Measurements from ENCODE around the gene TMCO2.
"Not testable (repeated sequence)": the region's sequence is repeated elsewhere in the genome, so short reads cannot be mapped to it uniquely, and the experiment has no call there.

TMCO2 gene

DNA sequence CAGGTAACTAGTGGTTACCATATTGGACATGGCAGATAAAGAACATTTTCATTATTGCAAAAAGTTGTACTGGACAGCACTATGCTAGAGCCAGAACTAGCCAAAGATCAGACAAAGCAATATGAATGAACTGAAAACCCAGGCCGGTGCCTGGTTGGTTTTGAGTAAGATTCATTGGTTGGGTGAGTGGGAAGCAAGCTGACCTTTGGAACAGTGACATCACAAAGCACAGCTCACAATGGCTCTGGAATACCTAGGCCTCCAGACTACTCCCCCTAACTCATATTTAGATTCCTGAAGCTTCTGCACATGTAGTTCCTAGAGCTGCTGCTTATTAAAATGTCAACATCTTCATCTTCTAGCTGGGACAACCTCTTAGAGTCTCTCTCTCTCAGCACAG is at the start of gene TMCO2:
TMCO2 (plus strand) TSS at position 283 of the 400 bp plus-strand sequence; CDS start at position 340, 57 bp downstream.
- no peak for DNase-seq (ENCODE audit: low read depth in 1 of 2, low spot score in 1 of 2)

DNA sequence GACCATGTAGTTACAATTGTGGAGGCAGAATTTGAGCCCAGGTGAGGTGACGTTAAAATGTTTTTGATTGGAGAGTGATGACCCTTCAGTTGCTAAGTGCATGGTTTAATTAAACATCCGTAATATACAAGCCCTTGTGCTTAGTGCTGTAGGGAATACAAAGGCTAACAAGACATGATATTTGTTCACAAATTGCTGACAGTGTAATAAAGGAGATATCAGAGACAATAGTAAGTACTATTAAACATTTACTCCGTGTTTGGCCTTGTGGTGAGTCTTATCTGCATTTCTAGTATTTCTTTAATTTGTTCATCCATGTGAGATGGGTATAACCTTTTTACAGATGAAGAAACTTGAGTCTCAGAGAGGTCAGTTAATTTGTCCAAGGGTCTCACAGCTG is 48.6 kb upstream of the TMCO2 start:
- DNase-seq (ENCODE audit: low read depth in 1 of 2, low spot score in 1 of 2), result no peak

DNA sequence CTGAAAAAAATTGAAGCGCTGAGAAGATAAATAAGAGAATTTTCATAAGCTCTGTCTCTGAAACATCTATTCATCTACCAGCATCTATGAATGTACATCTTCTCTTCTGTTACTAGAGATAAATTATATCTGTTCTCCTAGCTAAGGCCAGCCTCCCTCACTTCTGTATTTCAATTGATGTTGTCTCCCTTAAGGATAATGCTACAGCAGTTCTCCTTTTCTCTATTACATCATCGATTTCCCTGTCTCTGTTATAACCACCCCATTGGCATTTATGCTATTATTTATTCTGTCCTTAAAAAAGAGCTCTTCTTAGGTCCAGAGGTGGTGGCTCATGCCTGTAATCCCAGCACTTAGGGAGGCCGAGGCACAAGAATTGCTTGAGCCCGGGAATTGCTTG is 42.9 kb upstream of the TMCO2 start:
- no peak for DNase-seq (ENCODE audit: low read depth in 1 of 2, low spot score in 1 of 2)

DNA sequence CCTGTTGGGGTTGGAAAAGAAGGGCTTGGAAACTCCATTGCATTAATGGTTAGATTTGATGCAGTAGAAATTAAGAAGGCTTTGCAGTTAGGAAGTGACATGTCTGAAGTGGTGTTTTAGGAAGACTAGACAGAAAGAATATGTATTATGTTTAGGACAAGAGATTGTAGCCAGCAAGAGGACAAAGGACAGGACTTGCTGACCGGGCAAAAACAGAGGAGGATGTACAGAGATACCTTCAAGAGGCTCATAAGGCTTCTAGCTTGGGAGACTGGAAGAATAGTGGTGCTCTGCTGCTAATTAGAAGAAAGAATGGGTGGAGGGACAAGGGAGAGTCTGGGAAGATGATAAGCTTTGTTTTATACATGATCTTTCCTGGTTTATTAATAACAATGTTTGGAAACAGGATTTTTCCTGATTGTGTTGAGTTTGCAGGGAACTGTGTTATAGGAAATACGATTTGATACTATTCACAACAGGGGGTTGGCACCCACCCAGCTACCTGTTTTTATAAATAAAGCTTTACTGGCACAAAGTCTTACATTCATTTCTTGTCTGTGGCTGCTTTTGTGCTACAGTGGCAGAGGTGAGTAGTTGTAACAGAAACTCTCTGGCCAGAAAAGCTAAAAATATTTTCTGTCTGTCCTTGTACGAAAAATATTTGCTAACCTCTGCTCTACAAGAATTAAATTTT is 37.1 kb upstream of the TMCO2 start:
- DNase-seq (ENCODE audit: low read depth in 1 of 2, low spot score in 1 of 2), result no peak

DNA sequence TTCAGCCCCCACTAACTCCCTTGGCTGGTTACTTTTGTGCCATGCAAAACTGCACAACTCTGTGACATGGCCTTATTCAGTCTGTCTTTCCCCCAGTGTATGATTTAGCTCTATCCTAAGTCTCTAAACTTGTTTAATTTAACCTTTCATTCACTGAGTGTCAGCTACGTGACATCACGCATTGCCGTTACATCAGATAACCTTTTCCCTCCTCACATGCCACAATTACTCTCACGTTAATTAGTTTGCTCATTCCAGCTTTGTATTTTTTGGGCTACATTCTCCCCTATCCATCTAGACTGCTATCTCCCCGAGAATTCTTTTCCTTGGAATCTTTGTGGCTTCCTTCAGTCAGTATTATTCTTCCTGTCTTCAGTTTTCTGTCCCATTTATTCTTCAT is 29.4 kb upstream of the TMCO2 start:
- no peak for DNase-seq (ENCODE audit: low read depth in 1 of 2, low spot score in 1 of 2)

DNA sequence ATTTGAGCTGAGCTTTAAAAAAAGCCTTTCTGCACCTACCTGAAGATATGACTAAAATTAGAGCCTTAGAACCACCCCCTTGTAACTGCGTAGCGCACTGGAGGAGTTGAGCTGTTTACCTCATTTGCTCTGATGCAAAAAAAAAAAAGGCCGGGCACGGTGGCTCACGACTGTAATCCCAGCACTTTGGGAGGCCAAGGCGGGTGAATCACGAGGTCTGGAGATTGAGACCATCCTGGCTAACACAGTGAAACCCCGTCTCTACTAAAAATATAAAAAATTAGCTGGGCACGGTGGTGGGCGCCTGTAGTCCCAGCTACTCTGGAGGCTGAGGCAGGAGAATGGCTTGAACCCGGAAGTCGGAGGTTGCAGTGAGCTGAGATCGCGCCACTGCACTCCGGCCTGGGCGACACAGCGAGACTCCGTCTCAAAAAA is 26.2 kb upstream of the TMCO2 start:
- DNase-seq (ENCODE audit: low read depth in 1 of 2, low spot score in 1 of 2), result not testable (repeated sequence)

DNA sequence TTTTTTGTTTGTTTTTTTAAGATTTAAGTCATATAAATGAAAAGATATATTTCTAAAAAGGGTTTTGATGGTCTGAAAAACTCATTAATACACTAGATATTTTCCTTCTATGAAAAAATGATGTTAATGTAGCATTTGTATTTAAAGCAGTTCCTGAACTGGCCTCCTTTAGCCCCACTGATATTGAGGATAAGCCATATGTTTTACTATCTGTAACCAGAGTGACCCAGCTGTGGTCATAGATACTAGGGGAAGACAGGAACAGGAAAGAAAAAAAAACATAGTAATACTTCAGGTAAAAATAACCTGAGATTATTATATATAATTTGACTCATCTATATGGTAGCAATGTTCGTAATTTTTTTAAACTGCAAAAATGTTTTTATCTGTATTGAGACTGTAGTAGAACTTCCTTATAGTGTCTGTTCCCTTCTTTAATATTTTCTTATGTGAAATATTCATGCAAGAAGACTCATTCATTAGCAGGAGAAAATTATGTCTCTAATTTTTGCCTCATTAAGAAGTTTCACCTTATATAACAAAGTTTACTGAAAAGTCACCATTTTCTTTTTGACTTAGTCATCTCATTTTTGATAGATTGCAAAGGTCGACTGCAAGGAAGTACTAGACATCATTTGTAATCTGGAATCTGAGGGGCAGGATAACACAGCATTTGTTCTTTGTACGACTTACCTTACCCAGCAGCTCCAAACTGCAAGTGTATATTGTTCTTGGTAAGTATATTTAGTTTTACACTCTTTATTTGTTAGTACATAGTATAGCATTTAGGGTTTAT is 25.6 kb upstream of the TMCO2 start:
- no peak for DNase-seq (ENCODE audit: low read depth in 1 of 2, low spot score in 1 of 2)

DNA sequence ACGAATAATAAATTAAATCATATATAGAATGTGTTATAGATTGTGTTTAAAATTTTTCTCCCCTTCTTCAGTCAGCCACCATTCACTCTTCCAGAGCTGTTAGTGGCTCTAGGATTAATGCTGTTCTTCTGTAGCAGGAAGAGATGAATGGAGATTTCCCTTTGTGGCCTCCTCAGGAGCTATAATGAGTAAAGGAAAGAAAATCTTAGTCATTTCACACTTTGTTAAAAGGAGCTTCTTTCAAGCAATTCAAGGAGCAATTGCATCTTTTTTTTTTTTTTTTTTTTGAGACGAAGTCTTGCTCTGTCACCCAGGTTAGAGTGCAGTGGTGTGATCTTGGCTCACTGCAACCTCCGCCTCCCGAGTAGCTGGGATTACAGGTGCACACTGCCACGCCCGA is 23.7 kb upstream of the TMCO2 start:
- no peak for DNase-seq (ENCODE audit: low read depth in 1 of 2, low spot score in 1 of 2)

DNA sequence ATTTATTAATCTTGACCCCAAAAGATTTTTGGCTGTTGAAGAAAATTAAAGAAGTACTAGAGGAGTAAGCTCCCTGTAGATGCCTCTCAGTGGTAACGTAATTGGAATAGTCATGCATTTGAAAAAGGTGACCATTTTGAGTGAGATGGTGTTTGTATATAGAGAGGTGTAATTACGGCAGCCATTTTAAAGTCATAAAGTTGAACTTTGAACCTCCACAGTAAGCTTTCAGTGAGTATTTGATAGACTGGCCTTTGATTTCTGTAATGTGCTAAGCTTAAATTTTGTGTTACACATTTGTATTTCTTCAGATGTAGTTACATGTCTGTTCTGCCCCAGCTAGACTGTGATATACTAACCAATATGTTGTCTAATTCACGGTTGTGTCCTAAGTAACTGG is 21.5 kb upstream of the TMCO2 start:
- no peak for DNase-seq (ENCODE audit: low read depth in 1 of 2, low spot score in 1 of 2)

DNA sequence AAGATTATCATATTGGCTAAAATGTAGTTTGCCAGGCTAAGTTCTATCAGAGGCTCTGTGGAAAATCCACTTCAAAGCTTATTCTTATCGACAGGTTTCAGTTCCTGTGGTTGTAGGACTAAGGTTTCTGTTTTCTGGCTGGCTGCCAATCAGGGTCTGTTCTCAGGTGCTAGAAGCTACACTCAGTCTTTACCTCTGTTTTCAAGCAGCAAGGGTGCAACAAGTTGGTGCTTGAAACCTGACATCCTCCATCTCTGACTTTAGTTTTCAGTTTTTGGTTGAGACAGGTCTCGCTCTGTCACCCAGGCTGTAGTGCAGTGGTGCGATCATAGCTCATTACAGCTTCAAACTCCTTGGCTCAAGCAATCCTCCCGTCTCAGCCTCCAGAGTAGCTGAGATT is 15.3 kb upstream of the TMCO2 start:
- peak; percentile 6 to 63 for DNase-seq (ENCODE audit: low read depth in 1 of 2, low spot score in 1 of 2)

DNA sequence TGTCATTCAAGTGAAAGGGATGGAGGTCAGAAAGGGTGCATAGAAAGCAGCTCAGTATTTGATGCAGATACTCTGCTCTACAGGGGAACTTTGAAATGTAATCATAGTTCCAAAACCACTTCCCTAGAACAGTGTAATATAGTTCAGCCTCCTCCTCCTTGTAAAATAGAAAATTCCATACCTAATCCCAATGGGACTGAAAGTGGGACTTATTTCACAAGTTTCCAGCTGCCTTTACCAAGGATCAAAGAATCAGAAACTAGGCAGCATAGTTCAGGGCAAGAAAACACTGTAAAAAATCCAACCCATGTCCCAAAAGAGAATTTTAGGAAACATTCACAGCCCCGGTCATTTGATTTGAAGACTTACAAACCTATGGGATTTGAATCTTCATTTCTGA is 8.1 kb upstream of the TMCO2 start:
- DNase-seq (ENCODE audit: low read depth in 1 of 2, low spot score in 1 of 2), result no peak

DNA sequence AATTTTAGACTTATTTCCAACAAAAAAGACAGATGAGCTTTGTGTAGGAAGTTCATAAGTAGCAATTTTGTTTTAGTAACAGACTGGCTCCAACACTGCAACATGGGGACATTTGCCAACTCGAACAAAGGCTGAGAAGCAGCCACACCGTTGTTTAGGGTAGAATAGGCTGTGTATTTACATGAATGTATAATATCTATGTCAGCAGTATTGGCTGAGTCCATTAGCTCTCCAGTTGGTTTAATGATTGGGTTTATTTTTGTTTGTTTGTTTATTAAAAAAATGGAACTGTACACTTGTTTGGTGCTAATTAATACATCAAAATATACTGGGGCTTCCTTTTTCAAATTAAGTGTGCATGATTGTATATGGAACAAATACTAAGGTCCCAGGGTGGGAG is 7.3 kb upstream of the TMCO2 start:
- DNase-seq (ENCODE audit: low read depth in 1 of 2, low spot score in 1 of 2), result no peak

DNA sequence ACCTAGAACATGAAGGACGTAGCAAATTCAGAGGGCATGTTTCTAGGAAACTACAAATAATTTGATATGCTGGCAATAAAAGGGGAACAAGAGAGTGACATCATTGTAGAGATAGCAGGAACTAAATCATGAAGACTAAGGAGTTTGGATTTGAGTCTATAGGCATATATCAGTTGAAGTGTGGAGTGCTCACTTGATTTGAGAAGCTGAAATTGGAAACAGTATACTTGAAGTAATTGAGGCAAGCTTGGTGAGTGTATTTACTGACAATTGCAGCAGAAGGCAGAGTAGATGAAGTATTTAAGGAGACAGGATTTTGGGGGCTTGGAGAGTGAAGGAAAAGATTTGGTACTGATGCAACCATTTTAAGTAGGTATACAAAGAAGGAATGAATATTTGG is 6.4 kb upstream of the TMCO2 start:
- DNase-seq (ENCODE audit: low read depth in 1 of 2, low spot score in 1 of 2), result no peak

DNA sequence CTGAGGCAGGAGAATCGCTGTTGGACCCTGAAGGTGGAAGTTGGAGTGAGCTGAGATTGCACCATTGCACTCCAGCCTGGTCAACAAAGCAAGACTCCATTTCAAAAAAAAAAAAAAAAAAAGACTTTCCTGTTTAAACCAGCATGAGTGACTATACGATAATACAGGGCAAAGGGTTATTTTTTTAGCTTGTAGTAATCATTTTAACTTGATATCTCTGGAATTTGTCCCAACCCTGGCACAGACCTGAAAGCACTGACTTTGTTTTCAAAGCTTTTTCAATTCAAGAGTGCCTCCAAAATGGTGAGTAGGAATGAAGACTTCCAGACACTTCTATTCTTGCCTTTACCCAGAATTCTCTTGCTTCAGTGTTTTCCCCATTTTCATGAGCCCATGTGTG is 4.4 kb upstream of the TMCO2 start:
- no peak for DNase-seq (ENCODE audit: low read depth in 1 of 2, low spot score in 1 of 2)

DNA sequence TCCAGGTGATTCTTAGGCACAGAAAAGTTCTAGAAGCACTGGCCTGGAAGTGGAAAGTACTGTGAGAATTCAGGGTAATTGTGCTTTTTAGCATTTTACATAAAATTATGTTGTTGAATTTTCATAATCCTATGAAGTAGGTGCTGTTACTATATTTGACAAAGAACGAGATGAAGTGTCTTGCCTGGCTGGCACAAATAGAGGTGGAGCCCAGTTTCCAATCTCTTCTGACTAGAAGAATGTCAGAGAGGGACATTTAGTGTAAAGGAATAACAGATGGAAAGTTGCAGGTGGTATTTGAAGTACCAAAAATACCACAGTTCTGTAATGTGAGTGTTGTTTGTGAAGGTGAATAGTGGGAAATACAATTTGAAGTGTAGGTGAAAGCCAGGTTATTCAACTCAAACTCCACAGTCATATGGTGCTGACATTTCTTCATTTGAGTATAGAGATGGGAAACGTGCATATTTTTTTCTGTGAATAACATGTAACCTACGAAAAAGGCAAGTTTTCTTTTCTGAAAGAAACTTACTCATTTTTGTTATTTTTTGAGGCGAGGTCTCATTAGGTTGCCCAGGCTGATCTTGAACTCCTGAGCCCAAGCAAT is 3.5 kb upstream of the TMCO2 start:
- DNase-seq (ENCODE audit: low read depth in 1 of 2, low spot score in 1 of 2), result no peak

DNA sequence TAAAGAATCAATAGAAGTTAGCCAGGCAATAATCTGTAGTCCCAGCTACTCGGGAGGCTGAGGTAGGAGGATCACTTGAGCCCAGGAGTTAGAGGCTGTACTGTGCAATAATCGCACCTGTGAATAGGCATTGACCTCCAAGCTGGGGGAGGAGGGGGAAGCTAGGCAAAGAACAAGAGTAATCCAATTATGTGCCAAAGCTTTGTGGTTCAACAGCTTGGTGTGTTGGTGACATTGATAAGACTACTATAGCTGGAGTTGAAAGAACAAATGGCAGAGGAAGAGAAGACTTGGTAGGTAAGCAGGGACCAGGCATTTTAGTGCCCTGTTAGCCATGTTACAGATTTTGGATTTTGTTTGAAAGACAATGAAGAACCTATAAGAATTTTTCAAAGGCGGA is 2.1 kb upstream of the TMCO2 start:
- no peak for DNase-seq (ENCODE audit: low read depth in 1 of 2, low spot score in 1 of 2)

DNA sequence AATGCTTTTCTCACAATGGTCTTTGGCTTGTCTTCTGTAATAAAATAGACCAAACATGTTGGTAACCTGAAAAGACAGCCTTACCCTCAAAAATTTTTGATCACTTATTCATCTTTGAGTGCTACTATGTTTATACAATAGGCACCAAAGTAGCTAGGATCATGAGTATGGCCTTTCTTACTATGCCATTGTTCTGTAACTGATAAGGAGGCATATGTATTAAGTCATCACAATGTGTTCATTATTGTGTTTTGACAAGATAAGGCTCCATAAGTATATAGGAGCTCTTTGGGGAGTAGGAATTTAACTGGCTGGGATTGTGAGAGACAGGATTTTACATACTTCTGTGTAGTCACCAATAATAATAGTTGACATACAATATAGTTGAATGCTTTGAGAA is 675 bp downstream of the TMCO2 start:
- no peak for DNase-seq (ENCODE audit: low read depth in 1 of 2, low spot score in 1 of 2)

DNA sequence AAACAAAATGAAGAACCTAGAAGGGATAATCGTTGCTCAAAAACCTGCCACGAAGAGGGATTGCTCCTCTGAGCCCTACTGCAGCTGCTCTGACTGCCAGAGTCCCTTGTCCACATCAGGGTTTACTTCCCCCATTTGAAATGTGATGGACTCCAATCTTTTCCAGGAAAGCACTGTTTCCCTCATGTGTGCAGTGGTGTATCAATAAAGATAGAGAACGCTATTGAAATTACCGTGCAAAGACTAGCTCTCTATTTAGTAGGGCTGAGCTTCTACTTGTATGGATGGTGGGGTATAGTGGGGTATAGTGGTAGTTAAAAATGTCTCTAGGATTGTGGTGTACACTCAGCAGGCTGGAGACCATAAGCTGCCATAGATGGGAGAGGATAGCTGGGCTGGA is 3.7 kb downstream of the TMCO2 start:
- DNase-seq (ENCODE audit: low read depth in 1 of 2, low spot score in 1 of 2), result no peak

DNA sequence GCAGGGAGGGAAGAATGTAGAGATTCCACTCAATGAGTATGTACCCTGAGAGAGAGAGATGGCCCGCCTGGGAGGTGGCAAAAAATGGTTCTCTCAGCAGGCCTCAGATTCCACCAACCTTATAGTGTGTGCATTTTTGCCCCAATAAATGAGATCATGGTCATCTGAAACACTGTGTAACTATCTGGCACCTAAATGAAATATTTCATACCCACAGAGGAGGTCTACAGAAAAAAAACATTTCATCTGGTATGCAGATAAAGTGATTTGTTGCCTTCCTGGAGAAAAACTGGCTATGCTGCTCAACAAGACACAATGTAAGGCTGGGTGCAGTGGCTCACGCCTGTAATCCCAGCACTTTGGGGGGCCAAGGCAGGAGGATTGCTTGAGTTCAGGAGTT is 4.9 kb downstream of the TMCO2 start:
- DNase-seq (ENCODE audit: low read depth in 1 of 2, low spot score in 1 of 2), result no peak

DNA sequence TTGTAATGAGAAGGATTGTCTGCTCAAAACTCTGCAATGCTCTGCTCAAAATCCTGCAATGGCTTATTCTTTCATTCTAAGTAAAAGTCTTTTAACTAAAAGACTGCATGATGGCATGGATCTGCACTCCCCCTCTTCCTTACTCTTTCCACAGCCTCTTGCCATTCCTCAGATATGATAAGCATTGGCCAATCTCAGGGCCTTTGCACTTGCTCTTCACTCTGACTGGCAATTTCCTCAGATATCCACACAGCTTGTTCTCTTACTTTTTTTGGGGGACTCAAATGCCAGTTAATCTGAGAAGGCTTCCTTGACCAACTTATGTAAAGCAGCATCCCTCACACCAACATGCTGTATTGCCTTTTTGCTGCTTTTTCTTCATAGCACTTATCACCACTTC is 7.5 kb downstream of the TMCO2 start:
- DNase-seq (ENCODE audit: low read depth in 1 of 2, low spot score in 1 of 2), result no peak

DNA sequence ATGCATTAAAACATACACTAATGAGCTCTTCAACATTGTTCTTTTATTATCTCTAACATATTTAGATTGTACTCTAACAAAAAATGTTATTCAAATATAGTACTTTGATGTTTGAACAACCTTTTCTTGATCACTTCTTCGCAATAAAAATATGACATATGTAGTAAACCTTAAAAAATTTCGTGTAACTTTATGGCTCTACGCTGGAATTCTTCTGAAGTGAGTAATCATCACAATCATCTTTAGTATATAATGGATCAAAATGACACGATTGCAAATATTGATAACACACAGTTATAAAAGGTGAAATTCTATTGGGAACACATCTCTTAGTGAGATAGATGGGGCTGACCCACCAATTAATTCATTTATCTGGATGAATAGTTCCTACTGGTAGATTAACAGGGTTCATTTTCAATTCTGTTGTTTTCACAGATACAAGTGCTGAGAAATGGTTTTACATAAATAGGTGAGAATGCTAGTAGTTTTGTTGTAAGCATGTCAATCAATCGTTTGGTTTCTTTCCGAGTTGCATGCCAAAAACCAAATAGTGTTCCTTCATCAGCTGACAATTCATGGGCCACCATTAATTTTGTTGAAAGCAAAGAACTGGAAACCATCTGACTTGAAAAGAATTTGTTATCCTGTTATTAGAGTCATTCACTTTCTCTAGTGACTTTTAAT is 8.8 kb downstream of the TMCO2 start:
- no peak for DNase-seq (ENCODE audit: low read depth in 1 of 2, low spot score in 1 of 2)

DNA sequence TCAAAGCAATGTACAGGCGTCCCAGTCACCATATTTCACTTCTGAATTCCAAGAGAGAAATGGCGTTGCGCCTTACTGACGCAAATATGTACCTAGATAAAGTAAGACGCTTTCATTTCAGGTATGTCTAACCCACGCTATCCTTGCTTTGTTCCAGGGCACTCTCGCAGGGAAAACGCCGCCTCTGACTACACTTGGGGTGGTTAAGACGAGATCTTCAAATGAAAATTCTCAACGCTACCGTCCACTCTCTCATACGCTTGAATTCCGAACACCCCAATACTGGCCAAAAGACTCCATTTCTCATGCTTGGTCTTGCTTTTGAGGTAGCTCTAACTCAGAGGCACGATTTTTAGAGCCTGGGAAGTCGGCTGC is 9.6 kb downstream of the TMCO2 start:
- no peak for DNase-seq (ENCODE audit: low read depth in 1 of 2, low spot score in 1 of 2)

Data from activated CD4-positive, alpha-beta T cell treated with anti-CD3 and anti-CD28 coated beads, Interleukin-2, amount 50 U/mL, for 24 hours (primary cell).